HG03575 (cell line): ENCODE data around the gene STARD10.
"Not testable (repeated sequence)": the region's sequence is repeated elsewhere in the genome, so short reads cannot be mapped to it uniquely, and the experiment has no call there.

Source experiments
- ATAC-seq: cut with Tn5 transposase; IDR thresholded peaks from one replicate; pipeline ENCODE4 v1.9.1; 2021; ENCODE audit not compliant: unreplicated experiment, insufficient number of reproducible peaks, low FRiP score; ENCODE audit errors: extremely low read depth

The STARD10 gene

GRCh38 chr11:72793425-72794367 is at the start of gene STARD10:
Gene STARD10 (minus strand): TSS chr11:72794047. CDS start chr11:72781181, 12,866 bp downstream.
- ATAC-seq: no peak

- ATAC-seq: no peak
Observed at GRCh38 chr11:72842653-72843330, 48.9 kb upstream of the STARD10 start.

GRCh38 chr11:72842126-72842525 is 48.3 kb upstream of the STARD10 start:
- no peak for ATAC-seq

- no peak for ATAC-seq
Observed at GRCh38 chr11:72841397-72841796, 47.5 kb upstream of the STARD10 start.

GRCh38 chr11:72840780-72841179 is 46.9 kb upstream of the STARD10 start:
- no peak for ATAC-seq

- no peak for ATAC-seq
Observed at GRCh38 chr11:72838691-72839305, 45.0 kb upstream of the STARD10 start.

- ATAC-seq: no peak
Observed at GRCh38 chr11:72836111-72836510, 42.3 kb upstream of the STARD10 start.

- ATAC-seq: no peak
Observed at GRCh38 chr11:72834905-72835304, 41.1 kb upstream of the STARD10 start.

- no peak for ATAC-seq
Observed at GRCh38 chr11:72833811-72834493, 40.1 kb upstream of the STARD10 start.

- ATAC-seq: no peak
Observed at GRCh38 chr11:72833083-72833733, 39.4 kb upstream of the STARD10 start.

GRCh38 chr11:72832301-72833082 is 38.6 kb upstream of the STARD10 start:
- ATAC-seq: no peak

- no peak for ATAC-seq
Observed at GRCh38 chr11:72831521-72832300, 37.9 kb upstream of the STARD10 start.

GRCh38 chr11:72829884-72830533 is 36.2 kb upstream of the STARD10 start:
- no peak for ATAC-seq

- ATAC-seq: no peak
Observed at GRCh38 chr11:72829178-72829577, 35.3 kb upstream of the STARD10 start.

- ATAC-seq: no peak
Observed at GRCh38 chr11:72828692-72829101, 34.9 kb upstream of the STARD10 start.

- ATAC-seq: no peak
Observed at GRCh38 chr11:72828081-72828567, 34.3 kb upstream of the STARD10 start.

GRCh38 chr11:72827656-72828055 is 33.8 kb upstream of the STARD10 start:
- not testable (repeated sequence) for ATAC-seq
